GM12864 (cell line): ENCODE measurements around the gene ENPEP.

Source experiments
- DNase-seq: peaks from one replicate; pipeline ENCODE4 v3.0.0-alpha.2; 2011; ENCODE audit warnings: low read depth
- H3K4me3 ChIP-seq: 2 replicates; pipeline ENCODE4 v1.5.1; 2011; ENCODE audit warnings: mild to moderate bottlenecking, low read depth, low read length, control low read depth
- TF ChIP-seq, protein P1 (sequence below): IDR thresholded peaks from 2 replicates; pipeline ENCODE4 v1.5.1; 2011; ENCODE audit warnings: low read depth, mild to moderate bottlenecking, moderate library complexity, low read length, control low read depth, inconsistent platforms; ENCODE audit errors: missing control alignments

ENPEP gene

DNA sequence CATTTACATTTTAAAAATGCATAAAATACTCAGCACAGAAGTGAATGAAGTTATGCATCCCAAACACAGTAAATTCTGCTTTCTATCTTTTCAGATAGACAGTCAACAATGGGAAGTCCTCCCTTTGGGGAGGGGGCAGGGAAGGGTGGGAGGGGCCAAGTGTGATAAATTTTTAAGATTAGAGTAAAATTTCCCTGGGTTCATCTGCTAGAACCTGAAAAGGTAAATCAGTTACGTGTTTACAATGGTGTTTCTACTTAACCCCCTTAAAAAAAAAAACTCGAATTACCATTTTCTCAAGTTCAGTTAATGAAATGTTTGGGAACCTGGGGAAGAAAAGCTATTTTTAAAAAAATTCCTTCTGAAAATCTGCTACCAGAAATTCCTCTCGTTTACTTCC lies 137.8 kb downstream of the ENPEP start:
- TF ChIP-seq, protein P1, sequence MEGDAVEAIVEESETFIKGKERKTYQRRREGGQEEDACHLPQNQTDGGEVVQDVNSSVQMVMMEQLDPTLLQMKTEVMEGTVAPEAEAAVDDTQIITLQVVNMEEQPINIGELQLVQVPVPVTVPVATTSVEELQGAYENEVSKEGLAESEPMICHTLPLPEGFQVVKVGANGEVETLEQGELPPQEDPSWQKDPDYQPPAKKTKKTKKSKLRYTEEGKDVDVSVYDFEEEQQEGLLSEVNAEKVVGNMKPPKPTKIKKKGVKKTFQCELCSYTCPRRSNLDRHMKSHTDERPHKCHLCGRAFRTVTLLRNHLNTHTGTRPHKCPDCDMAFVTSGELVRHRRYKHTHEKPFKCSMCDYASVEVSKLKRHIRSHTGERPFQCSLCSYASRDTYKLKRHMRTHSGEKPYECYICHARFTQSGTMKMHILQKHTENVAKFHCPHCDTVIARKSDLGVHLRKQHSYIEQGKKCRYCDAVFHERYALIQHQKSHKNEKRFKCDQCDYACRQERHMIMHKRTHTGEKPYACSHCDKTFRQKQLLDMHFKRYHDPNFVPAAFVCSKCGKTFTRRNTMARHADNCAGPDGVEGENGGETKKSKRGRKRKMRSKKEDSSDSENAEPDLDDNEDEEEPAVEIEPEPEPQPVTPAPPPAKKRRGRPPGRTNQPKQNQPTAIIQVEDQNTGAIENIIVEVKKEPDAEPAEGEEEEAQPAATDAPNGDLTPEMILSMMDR: no peak
- no peak for DNase-seq
- H3K4me3 ChIP-seq: no peak overlapping the region

DNA sequence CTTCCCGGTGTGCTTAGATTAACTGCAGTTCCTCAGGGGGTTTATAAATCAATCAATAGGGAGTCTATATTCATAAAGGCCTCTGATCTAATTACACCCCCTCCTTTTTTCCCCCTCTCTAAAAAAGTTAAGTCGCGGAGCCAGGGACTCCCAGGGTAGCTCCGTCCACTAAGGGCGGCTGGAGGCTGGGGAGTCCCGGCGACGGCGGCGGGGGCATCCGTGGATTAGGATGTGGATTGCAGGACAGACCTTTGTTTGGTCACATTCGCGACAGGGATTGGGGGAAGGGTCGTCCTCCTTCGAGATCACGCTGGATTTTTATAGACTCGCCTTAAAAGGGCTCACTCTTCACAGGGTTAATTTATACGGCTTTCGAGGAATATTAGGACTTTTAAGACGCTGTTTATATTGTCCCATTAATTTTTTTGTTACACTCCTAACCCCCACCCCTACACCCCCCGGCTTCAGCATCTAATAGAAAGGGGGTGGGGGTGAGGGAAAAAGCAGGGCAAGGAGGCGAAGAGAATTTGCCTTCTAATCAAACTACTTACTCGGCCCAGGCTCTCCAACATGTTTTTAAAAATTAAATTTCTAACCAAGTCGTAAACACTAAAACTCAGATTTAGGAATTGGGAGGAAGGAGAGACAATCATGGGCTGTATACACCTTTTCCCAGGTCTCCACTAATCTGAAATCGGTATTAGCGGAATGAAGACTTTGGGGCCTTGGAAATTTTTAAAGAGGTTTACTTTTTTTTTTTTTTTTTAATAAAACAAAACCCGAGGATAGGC lies 138.4 kb downstream of the ENPEP start:
- no peak for DNase-seq
- TF ChIP-seq, protein P1: no peak
- H3K4me3 ChIP-seq: no peak overlapping the region
